ENCODE results near the gene FERMT1.

- TF ChIP-seq CSDC2 (CRISPR knock-in tag; IDR thresholded peaks at IDR 0.05) (no peak), OSR1 (CRISPR knock-in tag; IDR thresholded peaks at IDR 0.05) (no peak), ZNF565 (CRISPR knock-in tag; conservative IDR thresholded peaks at IDR 0.05; ENCODE audit: low read depth) (no peak), SNAI2 (CRISPR knock-in tag; IDR thresholded peaks at IDR 0.05) (no peak), PPARA (CRISPR knock-in tag; IDR thresholded peaks at IDR 0.05; ENCODE audit: borderline replicate concordance) (no peak), TOX (CRISPR knock-in tag; IDR thresholded peaks at IDR 0.05; ENCODE audit: borderline replicate concordance) (no peak), TCF4 (CRISPR knock-in tag; IDR thresholded peaks at IDR 0.05; ENCODE audit: borderline replicate concordance) (no peak), ZFP30 (CRISPR knock-in tag; IDR thresholded peaks at IDR 0.05) (no peak), ARNTL (CRISPR knock-in tag; IDR thresholded peaks at IDR 0.05; ENCODE audit: borderline replicate concordance, low read depth) (no peak), ZC3H10 (CRISPR knock-in tag; IDR thresholded peaks at IDR 0.05) (no peak), PATZ1 (CRISPR knock-in tag; IDR thresholded peaks at IDR 0.05; ENCODE audit: borderline replicate concordance) (no peak), ZNF70 (CRISPR knock-in tag; IDR thresholded peaks at IDR 0.05) (no peak)
- TF ChIP-seq, protein P1, sequence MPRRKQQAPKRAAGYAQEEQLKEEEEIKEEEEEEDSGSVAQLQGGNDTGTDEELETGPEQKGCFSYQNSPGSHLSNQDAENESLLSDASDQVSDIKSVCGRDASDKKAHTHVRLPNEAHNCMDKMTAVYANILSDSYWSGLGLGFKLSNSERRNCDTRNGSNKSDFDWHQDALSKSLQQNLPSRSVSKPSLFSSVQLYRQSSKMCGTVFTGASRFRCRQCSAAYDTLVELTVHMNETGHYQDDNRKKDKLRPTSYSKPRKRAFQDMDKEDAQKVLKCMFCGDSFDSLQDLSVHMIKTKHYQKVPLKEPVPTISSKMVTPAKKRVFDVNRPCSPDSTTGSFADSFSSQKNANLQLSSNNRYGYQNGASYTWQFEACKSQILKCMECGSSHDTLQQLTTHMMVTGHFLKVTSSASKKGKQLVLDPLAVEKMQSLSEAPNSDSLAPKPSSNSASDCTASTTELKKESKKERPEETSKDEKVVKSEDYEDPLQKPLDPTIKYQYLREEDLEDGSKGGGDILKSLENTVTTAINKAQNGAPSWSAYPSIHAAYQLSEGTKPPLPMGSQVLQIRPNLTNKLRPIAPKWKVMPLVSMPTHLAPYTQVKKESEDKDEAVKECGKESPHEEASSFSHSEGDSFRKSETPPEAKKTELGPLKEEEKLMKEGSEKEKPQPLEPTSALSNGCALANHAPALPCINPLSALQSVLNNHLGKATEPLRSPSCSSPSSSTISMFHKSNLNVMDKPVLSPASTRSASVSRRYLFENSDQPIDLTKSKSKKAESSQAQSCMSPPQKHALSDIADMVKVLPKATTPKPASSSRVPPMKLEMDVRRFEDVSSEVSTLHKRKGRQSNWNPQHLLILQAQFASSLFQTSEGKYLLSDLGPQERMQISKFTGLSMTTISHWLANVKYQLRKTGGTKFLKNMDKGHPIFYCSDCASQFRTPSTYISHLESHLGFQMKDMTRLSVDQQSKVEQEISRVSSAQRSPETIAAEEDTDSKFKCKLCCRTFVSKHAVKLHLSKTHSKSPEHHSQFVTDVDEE (CRISPR knock-in tag; IDR thresholded peaks at IDR 0.05) = no peak
Measured at GRCh38 chr20:6126846-6127245, 4.0 kb upstream of the FERMT1 start.

Data from SK-N-SH treated with all-trans-retinoic acid at 6 μM for 48 hours (cell line).